NB4 (cell line): ENCODE results near the gene RREB1.

Source experiments
- DNase-seq: peaks from one replicate; pipeline ENCODE4 v3.0.0; 2010; ENCODE audit warnings: low read depth
- H3K4me3 ChIP-seq: one replicate; pipeline ENCODE4 v1.5.1; 2011; ENCODE audit warnings: mild to moderate bottlenecking, low read depth, low read length, moderate library complexity
- MYC ChIP-seq: IDR thresholded peaks from 2 replicates; pipeline ENCODE4 v1.6.1; 2011; ENCODE audit warnings: low read depth, low read length
- POLR2A ChIP-seq: IDR thresholded peaks from 2 replicates; pipeline ENCODE4 v1.6.1; 2011; ENCODE audit warnings: mild to moderate bottlenecking; ENCODE audit not compliant: insufficient read length; ENCODE audit errors: extremely low read depth
- TF ChIP-seq, protein P1 (sequence below): IDR thresholded peaks from one replicate; pipeline ENCODE4 v1.5.1; 2012; ENCODE audit warnings: low read depth, low read length
- TF ChIP-seq, protein P2 (sequence below): IDR thresholded peaks from 2 replicates; pipeline ENCODE4 v1.6.1; 2011; ENCODE audit warnings: low read depth, low read length

Gene RREB1

DNA sequence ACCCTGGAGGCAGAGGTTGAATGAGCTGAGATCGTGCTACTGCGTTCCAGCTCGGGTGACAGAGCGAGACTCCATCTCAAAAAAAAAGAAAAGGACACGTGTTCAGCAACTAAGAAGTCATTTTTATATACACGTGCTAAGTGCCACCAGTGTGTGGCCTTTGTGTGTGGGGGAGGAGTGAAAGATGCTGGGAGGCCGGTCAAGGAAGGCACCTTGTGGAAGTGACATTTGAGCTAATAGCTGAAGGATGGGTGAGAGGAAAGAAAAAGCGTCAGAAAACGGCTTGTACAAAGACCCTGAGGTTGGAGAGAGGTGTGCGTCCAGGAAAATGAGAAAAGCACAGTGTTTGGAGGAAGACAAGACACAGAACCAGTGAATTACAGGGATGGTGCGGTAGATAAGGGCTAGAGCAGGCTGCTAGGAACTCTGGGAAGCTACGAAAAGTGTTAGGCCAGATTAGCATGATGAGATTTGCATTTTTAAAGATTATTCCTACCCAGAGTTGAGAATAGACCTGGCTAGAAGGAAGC lies 11.6 kb downstream of the RREB1 start:
- TF ChIP-seq MYC (no peak), POLR2A (no peak)
- TF ChIP-seq, protein P1, sequence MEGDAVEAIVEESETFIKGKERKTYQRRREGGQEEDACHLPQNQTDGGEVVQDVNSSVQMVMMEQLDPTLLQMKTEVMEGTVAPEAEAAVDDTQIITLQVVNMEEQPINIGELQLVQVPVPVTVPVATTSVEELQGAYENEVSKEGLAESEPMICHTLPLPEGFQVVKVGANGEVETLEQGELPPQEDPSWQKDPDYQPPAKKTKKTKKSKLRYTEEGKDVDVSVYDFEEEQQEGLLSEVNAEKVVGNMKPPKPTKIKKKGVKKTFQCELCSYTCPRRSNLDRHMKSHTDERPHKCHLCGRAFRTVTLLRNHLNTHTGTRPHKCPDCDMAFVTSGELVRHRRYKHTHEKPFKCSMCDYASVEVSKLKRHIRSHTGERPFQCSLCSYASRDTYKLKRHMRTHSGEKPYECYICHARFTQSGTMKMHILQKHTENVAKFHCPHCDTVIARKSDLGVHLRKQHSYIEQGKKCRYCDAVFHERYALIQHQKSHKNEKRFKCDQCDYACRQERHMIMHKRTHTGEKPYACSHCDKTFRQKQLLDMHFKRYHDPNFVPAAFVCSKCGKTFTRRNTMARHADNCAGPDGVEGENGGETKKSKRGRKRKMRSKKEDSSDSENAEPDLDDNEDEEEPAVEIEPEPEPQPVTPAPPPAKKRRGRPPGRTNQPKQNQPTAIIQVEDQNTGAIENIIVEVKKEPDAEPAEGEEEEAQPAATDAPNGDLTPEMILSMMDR: no peak
- TF ChIP-seq, protein P2, sequence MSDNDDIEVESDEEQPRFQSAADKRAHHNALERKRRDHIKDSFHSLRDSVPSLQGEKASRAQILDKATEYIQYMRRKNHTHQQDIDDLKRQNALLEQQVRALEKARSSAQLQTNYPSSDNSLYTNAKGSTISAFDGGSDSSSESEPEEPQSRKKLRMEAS: no peak
- no peak for DNase-seq
- H3K4me3 ChIP-seq: no peak overlapping the region

DNA sequence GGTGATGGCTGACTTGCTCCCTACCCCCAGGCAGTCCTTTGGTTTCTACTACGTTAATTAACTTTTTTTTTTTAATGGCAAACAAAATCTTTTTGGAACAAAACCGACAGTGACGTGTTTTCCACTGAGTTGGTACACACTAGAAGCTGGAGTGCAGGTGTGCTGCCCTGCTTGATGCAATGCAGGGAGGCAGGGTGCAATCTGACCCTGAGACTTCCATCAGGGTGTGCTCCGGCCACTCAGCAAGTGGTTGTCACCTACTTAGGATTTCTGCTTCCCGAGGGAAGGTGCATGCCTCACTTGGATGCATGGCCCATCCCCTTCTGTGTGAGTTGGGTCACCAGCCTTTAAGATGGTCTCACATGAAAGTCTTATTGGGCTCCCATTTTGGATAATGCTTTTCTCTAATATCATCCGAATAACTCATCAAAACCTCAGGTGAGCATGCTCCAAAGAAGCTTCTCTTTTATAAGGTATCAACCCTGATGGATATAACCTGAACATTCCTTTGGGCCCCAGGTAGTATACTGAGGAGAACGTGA lies 14.0 kb downstream of the RREB1 start:
- no peak overlapping the region for H3K4me3 ChIP-seq
- no peak for DNase-seq
- no peak for TF ChIP-seq MYC

DNA sequence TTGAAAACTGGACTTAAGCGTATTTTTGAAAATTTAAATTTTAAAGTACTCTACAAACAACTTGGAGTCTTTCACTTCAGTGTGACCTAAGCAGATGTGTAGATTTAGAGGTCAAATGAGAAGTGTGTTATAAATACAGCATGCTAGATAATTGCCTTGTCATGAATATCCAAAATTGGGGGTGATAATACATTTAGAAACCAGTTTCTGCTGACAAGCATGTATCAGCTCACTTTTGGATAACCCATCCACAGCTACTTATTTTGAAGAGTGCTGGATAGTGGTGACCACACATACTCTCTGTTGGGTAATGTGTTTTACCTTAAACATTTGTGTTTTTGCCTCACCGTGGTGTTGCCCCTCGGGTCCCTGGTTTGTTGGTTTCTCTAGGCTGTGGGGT lies 14.9 kb downstream of the RREB1 start:
- no peak for DNase-seq
- TF ChIP-seq, protein P1: no peak
- TF ChIP-seq MYC: no peak
- TF ChIP-seq, protein P2: no peak
- TF ChIP-seq POLR2A: no peak
- H3K4me3 ChIP-seq: no peak overlapping the region

DNA sequence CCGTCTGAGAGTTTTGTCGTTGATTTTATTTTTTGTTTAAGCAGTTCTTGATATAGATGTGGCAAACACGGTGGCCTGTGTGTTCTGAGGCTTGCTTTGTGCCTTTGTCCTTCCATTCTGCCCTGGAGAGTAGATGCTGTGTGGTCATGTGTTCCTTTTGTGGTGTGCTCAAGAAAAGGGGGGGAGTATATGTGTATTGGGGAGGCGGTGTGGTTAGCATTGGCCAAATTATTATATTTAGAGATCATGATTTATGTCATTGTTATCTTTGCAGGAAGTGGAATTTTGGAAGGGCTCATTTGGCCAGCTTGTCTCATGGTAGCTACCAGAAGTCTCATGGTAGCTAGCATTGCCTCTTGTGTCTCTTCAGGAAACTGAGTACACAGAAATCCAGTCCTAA lies 16.4 kb downstream of the RREB1 start:
- no peak for DNase-seq
- TF ChIP-seq POLR2A: no peak
- TF ChIP-seq, protein P1: no peak
- no peak for TF ChIP-seq MYC
- TF ChIP-seq, protein P2: no peak
- H3K4me3 ChIP-seq: no peak overlapping the region

DNA sequence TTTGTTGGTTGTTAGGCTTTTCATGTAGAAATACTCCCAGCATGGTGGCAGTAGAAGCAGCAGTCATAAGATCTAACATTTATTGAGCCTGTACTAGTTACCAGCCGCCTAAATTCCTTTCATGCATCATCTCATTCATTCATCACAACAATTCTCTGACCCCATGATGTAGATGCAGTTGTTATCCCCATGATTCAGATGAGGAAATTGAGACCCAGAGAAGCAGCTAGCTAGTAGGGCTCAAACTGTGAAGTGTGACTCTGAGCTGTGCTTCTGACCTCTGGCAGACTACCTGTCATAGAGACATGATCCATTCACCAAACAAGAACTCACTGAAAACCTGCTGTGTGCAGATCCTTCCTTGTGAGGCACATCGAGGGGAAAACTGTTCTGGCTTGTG lies 16.9 kb downstream of the RREB1 start:
- no peak overlapping the region for H3K4me3 ChIP-seq
- no peak for DNase-seq
- TF ChIP-seq POLR2A: no peak
- TF ChIP-seq, protein P2: no peak

DNA sequence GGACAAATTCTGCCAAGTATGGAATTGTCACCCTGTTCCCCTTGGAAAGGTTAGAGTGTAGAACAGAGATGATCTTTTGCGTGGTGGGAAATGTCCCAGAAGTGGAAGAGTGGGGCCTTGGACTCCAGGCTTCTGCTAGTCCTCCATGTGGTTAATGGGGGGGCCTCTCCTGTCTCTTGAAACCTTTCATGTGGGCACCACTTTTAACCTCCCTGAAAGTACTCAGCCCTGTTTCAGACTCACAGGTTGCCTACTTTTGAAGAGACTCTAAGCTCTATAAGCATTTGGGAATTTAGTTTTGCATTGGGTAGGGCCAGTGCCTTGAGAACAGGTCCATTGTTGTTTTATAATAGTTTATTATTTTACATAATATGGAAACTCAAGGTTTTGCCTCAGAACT lies 17.5 kb downstream of the RREB1 start:
- no peak overlapping the region for H3K4me3 ChIP-seq
- no peak for TF ChIP-seq POLR2A
- TF ChIP-seq MYC: no peak
- TF ChIP-seq, protein P2: no peak
- TF ChIP-seq, protein P1: no peak
- DNase-seq: no peak

DNA sequence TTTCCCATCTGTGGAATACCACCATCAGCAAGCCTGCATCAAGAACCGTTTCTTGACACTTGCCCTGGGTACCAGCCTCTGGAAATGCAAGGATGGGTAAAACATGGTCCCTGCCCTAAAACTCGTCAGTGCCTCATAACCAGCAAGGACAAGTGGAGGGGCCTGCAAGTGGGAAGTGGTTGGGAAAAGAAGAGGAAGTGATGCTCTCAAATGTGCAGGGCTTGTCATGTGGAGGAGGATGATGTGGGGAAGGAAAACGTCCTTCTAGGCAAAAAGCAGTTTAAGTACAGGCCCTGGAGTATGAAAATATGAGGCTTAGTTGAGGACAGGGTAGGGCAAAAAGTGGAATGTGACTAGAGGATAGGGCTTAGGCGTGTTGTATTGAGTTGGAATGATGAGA lies 19.0 kb downstream of the RREB1 start:
- DNase-seq: peak; percentile 85
- TF ChIP-seq MYC: no peak
- no peak for TF ChIP-seq POLR2A
- H3K4me3 ChIP-seq: no peak overlapping the region
